ENCODE results near the gene AGXT2.

The AGXT2 gene

GRCh38 chr5:34959323-34959722 lies 88.4 kb downstream of the AGXT2 start:
- Mint-ChIP-seq H3K27me3 (ENCODE audit: low read depth) (no peaks in the 10 kb centered on the region), H3K27ac (no peak overlapping the region), H3K9me3 (no peaks in the 10 kb centered on the region), H3K36me3 (ENCODE audit: low read depth) (peaks cover 20% of the 10 kb centered on the region), H3K4me3 (no peak overlapping the region), H3K4me1 (no peaks in the 10 kb centered on the region)
- TF ChIP-seq CTCF (IDR thresholded peaks at IDR 0.05; ENCODE audit: unreplicated experiment in 3 of 3) = no peak

- no peaks in the 10 kb centered on the region for H3K4me1 Mint-ChIP-seq
- peak overlapping the region in 2 of 3 experiments; percentile 3 to 23 for H3K27ac Mint-ChIP-seq
- H3K27me3 Mint-ChIP-seq (ENCODE audit: low read depth) = no peaks in the 10 kb centered on the region
- no peak overlapping the region for H3K4me3 Mint-ChIP-seq
- no peaks in the 10 kb centered on the region for H3K9me3 Mint-ChIP-seq
- peaks cover 26% of the 10 kb centered on the region for H3K36me3 Mint-ChIP-seq (ENCODE audit: low read depth)
- peak; percentile 60 to 77 (median 69) for TF ChIP-seq CTCF (IDR thresholded peaks at IDR 0.05; ENCODE audit: unreplicated experiment in 3 of 3)
These were observed 89.7 kb downstream of the AGXT2 start for GRCh38 chr5:34957857-34958690.

DNA sequence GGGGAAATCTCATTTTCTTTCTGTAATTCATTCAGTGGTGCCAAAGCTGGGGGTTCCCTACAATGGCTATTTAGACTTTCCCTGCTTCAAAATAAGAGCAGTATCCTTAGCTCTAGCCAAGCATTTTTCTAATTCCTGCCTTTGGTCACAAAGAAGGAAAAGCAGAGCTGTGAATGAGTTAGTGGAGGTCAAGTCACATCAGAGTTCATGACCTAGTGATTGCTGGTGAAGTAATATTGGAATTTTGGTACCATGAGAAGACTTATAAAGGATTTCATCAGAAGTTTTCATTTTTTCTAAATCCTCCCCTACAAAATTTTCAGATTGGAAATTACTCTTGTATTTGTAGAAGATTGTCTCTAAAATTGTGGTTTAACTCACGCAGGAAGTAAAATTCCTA lies 90.4 kb downstream of the AGXT2 start:
- no peaks in the 10 kb centered on the region for H3K4me1 Mint-ChIP-seq
- H3K4me3 Mint-ChIP-seq = no peak overlapping the region
- TF ChIP-seq CTCF (IDR thresholded peaks at IDR 0.05; ENCODE audit: unreplicated experiment in 3 of 3) = no peak
- H3K27ac Mint-ChIP-seq = no peak overlapping the region
- H3K9me3 Mint-ChIP-seq = no peaks in the 10 kb centered on the region
- peaks cover 32% of the 10 kb centered on the region for H3K36me3 Mint-ChIP-seq (ENCODE audit: low read depth)
- no peaks in the 10 kb centered on the region for H3K27me3 Mint-ChIP-seq (ENCODE audit: low read depth)
